Right lobe of liver (tissue), 4 donors: ENCODE data around the gene WDR62.

Source experiments
- POLR2A ChIP-seq: fragments of 450-650 bp; IDR thresholded peaks from one replicate; pipeline ENCODE4 v1.6.1; 2017; ENCODE audit warnings: antibody characterized with exemption, mild to moderate bottlenecking
- TF ChIP-seq, protein P1 (sequence below), 4 donors: fragments of 200-600 bp in 3 of 4; fragments of 450-650 bp in 1 of 4; IDR thresholded peaks; one replicate each; pipeline versions ENCODE4 v1.5.1 to v1.8.0; 2016 to 2022; ENCODE audit warnings: antibody characterized with exemption in 4 of 4, mild to moderate bottlenecking in 2 of 4
- donor health status: DM: no; HTN: no; CAD: no.
- donor health status: DM: no; HTN: no; CAD: no.
- donor health status: DM: no; HTN: yes; CAD: no.

DNA sequence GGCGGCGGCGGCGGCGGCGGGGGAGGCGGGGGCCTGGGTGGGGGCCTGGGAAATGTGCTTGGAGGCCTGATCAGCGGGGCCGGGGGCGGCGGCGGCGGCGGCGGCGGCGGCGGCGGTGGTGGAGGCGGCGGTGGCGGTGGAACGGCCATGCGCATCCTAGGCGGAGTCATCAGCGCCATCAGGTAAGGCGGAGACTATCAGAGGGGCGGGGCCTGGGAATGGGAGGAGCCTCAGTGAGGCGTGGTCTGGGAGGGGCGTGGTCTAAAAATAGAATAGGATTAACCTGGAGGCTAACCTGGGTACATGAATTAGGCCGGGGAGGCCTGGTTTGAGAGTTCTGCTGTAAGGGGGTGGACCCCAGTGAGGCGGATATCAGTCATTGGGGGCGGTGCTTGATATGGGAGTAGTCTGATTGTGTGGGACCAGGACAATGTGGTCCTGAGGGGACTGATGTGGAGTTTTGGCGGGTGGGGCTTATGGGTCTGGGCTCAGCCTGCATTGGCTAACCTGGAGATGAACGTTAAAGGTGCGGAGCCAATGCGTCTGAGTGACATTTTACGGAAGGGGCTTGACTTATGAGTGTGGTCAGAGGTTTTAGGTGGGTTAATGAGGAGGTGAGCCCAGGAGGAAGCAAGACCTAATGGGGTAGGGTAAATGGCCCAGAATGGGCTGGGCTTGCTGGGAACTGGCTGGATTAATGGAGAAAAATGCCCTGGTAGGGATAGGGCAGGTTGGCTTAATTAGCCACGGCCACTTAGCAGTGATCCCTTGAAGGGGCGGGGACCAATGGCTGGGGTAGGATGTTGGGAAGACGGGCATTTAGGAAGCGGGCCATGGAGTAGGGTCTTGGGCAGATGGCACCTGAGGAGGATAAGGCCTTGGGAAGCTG lies 86.6 kb downstream of the WDR62 start:
- peak; percentile 47 for TF ChIP-seq POLR2A
- TF ChIP-seq, protein P1, sequence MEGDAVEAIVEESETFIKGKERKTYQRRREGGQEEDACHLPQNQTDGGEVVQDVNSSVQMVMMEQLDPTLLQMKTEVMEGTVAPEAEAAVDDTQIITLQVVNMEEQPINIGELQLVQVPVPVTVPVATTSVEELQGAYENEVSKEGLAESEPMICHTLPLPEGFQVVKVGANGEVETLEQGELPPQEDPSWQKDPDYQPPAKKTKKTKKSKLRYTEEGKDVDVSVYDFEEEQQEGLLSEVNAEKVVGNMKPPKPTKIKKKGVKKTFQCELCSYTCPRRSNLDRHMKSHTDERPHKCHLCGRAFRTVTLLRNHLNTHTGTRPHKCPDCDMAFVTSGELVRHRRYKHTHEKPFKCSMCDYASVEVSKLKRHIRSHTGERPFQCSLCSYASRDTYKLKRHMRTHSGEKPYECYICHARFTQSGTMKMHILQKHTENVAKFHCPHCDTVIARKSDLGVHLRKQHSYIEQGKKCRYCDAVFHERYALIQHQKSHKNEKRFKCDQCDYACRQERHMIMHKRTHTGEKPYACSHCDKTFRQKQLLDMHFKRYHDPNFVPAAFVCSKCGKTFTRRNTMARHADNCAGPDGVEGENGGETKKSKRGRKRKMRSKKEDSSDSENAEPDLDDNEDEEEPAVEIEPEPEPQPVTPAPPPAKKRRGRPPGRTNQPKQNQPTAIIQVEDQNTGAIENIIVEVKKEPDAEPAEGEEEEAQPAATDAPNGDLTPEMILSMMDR (IDR thresholded peaks at IDR 0.05) = no peak
